MV-4-11 (cell line): ENCODE data around the gene ADAMTS17.

Experiments used
- DNase-seq: peaks from one replicate; lab custom pipeline; 2025; lab: John Stamatoyannopoulos, UW

Gene ADAMTS17

GRCh38 chr15:100029868-100030479 lies 311.8 kb downstream of the ADAMTS17 start:
- no peak for DNase-seq

GRCh38 chr15:100029045-100029444 lies 312.7 kb downstream of the ADAMTS17 start:
- DNase-seq, result no peak

GRCh38 chr15:100026041-100026440 lies 315.7 kb downstream of the ADAMTS17 start:
- DNase-seq, result no peak

- no peak for DNase-seq
These were observed 319.0 kb downstream of the ADAMTS17 start for GRCh38 chr15:100022806-100023205.

- DNase-seq, result no peak
These were observed 319.4 kb downstream of the ADAMTS17 start for GRCh38 chr15:100022391-100022790.

- DNase-seq, result no peak
These were observed 320.1 kb downstream of the ADAMTS17 start for GRCh38 chr15:100021653-100022052.

GRCh38 chr15:100020614-100021013 lies 321.2 kb downstream of the ADAMTS17 start:
- peak; percentile 5 for DNase-seq

GRCh38 chr15:100020189-100020588 lies 321.6 kb downstream of the ADAMTS17 start:
- no peak for DNase-seq

- no peak for DNase-seq
These were observed 322.2 kb downstream of the ADAMTS17 start for GRCh38 chr15:100019601-100020000.

- no peak for DNase-seq
These were observed 323.6 kb downstream of the ADAMTS17 start for GRCh38 chr15:100018191-100018590.

GRCh38 chr15:100017140-100017539 lies 324.6 kb downstream of the ADAMTS17 start:
- DNase-seq, result no peak

- no peak for DNase-seq
These were observed 325.1 kb downstream of the ADAMTS17 start for GRCh38 chr15:100016632-100017031.

GRCh38 chr15:100011235-100011634 lies 330.5 kb downstream of the ADAMTS17 start:
- no peak for DNase-seq

GRCh38 chr15:100009372-100009771 lies 332.4 kb downstream of the ADAMTS17 start:
- DNase-seq, result no peak

GRCh38 chr15:100008258-100008657 lies 333.5 kb downstream of the ADAMTS17 start:
- DNase-seq, result no peak

- DNase-seq, result no peak
These were observed 334.2 kb downstream of the ADAMTS17 start for GRCh38 chr15:100007609-100008008.

- DNase-seq, result no peak
These were observed 336.1 kb downstream of the ADAMTS17 start for GRCh38 chr15:100005715-100006114.

- DNase-seq, result no peak
These were observed 336.8 kb downstream of the ADAMTS17 start for GRCh38 chr15:100005013-100005412.

GRCh38 chr15:100002787-100003536 lies 338.8 kb downstream of the ADAMTS17 start:
- peak; percentile 24 for DNase-seq

GRCh38 chr15:100002086-100002620 lies 339.6 kb downstream of the ADAMTS17 start:
- peak; percentile 13 for DNase-seq

GRCh38 chr15:100001405-100001804 lies 340.4 kb downstream of the ADAMTS17 start:
- DNase-seq, result peak; percentile 96

GRCh38 chr15:99999282-100000070 lies 342.3 kb downstream of the ADAMTS17 start:
- no peak for DNase-seq
